ENCODE data around the gene SPTBN2.

DNA sequence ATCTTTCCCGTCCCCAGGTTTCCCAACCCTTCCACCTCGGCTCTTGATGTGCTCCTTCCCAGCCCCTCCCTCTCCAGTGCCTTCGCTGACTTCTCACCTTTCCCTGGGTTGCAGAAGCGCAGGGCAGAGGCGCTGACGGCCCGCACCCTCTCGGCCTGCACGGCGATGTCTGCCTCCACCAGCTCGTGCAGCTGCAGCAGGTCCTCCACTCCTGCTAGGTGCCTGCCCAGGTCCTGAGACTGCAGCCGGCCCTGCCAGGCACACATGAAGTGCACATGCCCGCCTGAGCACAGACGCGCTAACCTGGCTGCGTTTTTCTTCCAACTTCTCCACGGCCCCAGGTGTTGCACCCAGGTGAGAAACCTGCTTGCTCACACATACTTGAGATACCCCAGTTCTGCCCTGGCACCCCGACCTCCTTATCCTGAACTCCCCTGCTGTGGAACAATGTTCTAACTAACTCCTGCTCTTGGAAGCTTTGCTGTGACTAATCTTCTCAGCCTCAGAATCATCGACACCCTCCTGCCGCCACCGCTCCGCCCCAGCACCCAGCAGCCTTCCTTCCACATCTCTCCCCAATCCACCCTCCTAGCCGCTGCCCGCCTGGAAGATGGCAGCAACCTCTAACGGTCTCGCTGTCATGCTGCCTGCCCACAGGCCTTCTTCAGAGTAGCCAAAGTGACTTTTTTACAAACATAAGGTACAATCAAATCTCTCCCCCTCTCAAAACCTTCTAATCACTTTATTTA is 23.3 kb downstream of the SPTBN2 start:
- TF ChIP-seq MYC (IDR thresholded peaks at IDR 0.05; ENCODE audit: low read depth, low read length) = no peak
- no peak for TF ChIP-seq EZH2 (IDR thresholded peaks at IDR 0.05; ENCODE audit: borderline replicate concordance, low read depth, low read length, severe bottlenecking)
- TF ChIP-seq, protein P1, sequence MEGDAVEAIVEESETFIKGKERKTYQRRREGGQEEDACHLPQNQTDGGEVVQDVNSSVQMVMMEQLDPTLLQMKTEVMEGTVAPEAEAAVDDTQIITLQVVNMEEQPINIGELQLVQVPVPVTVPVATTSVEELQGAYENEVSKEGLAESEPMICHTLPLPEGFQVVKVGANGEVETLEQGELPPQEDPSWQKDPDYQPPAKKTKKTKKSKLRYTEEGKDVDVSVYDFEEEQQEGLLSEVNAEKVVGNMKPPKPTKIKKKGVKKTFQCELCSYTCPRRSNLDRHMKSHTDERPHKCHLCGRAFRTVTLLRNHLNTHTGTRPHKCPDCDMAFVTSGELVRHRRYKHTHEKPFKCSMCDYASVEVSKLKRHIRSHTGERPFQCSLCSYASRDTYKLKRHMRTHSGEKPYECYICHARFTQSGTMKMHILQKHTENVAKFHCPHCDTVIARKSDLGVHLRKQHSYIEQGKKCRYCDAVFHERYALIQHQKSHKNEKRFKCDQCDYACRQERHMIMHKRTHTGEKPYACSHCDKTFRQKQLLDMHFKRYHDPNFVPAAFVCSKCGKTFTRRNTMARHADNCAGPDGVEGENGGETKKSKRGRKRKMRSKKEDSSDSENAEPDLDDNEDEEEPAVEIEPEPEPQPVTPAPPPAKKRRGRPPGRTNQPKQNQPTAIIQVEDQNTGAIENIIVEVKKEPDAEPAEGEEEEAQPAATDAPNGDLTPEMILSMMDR (IDR thresholded peaks at IDR 0.05; ENCODE audit: extremely low read depth in 1 of 2, insufficient read depth in 1 of 2, low read depth in 1 of 2, low read length in 2 of 2) = no peak

All from endothelial cell of umbilical vein (primary cell).